8988T (cell line): ENCODE results near the gene FBXW7.

Experiments used
- DNase-seq: peaks from one replicate; pipeline ENCODE4 v3.0.0; 2011

The FBXW7 gene

GRCh38 chr4:152273343-152273742 is 262.5 kb downstream of the FBXW7 start:
- DNase-seq, result no peak
